GM19324 (cell line): ENCODE data around the gene KANSL1.
"Not testable (repeated sequence)": the region's sequence is repeated elsewhere in the genome, so short reads cannot be mapped to it uniquely, and the experiment has no call there.

Experiments used
- ATAC-seq: cut with Tn5 transposase; IDR thresholded peaks from one replicate; pipeline ENCODE4 v1.9.1; 2021; ENCODE audit warnings: mild to moderate bottlenecking, moderate library complexity; ENCODE audit not compliant: unreplicated experiment, low FRiP score

Gene KANSL1

DNA sequence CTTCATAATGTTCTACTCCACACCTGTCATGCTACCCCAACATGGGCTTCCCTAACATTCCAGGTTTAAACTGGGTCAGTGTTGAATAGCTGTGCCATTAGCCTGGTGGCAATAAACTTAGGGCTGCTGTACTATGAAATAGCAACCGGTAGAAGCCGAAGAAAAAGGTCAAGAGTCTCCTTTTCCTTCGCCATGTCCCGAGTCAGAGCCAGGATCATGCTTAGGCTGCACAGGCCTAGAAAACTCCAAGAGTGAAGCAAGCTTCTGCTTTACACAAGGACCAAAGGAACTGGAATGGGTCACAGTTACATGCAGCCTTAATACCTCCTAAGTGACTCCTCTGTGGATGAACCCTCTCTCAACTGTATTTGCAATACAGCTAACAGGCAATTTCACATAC is 105.4 kb downstream of the KANSL1 start:
- not testable (repeated sequence) for ATAC-seq

DNA sequence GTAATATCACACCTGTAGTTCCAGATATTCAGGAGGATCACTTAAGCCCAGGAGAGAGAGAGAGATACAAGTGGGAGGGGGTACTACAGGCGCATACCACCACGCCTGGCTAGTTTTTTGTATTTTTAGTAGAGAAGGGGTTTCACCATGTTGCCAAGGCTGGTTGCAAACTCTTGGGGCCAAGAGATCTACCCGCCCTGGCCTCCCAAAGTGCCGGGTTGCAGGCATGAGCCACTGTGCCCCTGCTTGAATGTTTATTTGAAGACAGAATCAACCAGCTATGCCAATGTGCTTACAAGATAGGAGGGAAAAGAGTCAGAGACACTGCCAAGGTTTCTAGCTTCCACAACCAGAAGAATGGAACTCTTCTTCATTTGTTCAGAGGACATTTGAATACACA is 106.4 kb downstream of the KANSL1 start:
- no peak for ATAC-seq

DNA sequence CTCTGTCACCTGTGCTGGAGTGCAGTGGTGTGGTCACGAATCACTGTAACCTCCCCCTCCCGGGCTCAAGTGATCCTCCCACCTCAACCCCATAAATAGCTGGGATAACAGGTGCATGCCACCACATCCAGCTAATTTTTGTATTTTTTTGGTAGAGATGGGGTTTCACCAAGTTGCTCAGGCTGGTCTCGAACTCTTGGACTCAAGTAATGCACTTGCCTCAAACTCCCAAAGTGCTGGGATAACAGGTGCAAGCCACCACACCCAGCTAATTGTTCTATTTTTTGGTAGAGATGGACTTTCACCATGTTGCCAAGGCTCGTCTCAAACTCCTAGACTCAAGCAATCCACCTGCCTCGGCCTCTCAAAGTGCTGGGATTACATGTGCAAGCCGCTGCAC is 107.7 kb downstream of the KANSL1 start:
- no peak for ATAC-seq

DNA sequence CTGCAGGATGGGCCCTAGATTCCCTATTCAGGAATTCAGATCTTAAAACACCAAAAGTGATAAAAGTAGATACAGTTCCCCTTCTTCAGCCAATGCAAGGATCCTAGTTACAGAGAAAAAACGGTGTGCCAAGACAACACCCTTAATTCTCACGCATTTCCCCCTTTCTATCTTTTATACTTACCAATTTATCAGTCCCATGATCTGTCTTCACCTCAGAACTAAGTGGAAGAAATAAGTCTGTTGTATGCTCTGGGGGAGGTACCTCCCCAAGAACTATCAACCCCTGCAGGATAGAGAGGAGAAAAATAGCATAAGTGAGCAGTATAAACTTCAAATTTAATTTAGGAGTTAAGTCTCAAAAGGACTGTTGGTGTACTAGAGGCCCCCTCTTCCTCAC is 111.0 kb downstream of the KANSL1 start:
- ATAC-seq, result no peak

DNA sequence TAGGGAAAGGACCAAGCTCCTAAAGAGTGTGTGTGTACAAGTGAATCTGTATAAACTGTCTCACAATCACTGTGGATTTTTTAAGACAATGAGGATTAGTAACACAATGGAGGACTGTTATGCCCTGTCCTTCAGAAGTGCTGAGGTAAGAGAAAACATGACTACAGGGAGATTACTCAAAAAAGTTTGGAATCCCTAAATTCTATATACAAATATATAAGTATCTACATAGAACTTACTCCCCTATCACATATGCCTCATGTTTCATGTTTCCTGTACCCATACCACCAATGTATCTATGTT is 112.3 kb downstream of the KANSL1 start:
- no peak for ATAC-seq

DNA sequence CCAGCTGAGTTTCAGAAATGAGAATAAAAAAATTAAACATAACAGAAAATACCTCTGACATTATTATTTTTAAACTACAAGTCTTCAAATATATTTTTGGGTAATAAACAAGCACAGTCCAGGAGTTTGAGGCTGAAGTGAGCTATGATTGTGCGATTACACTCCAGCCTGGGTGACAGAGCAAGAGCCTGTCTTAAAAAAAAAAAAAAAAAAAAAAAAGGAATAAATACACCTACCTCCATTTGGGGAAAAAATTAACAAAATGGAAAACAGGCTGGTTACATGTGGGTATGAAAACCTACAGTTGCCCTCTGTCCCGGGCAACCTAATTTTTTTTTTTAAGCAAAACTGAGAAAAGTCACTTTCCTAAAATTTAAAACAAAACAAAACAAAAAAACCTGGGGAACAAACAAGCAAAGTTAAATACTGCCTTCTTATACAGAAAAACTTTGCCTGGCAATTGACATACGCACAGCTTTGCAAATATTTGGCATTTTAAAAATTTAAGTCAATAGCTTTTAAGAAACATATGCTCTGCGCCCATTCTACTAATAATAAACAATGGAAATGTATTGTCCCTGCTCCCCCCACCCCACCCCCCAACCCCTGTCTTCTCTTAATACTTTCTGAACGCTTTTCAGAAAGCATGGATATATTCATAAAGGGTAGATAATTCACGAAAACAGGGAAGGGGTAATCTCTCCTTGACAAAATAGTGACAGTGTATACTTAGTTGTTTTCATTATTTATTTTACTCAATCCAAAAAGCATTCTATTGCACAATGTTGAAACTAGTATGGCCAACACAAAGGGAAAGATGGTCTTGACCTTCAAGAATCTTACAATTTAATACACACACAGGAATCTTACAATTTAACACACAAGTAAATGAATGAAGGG is 112.9 kb downstream of the KANSL1 start:
- ATAC-seq, result no peak

DNA sequence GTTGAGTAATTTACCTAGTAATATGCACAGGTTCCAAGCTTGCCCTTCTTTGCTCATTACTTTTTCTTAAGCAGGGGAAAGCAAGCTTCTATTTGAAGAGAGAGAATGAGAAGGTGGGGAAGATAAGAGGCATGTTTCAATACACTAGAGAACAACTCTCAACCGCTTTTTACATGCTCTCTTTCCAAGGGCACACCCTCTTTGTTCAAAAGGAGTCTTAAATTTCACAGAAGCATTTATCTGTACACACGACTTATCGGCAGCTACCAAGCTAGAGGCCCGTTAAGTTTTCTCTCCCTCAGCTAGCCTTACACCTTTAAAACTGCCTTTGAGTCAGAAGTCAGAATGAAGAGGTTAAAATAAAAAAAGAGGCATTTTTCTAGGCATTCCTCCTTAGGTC is 114.6 kb downstream of the KANSL1 start:
- no peak for ATAC-seq

DNA sequence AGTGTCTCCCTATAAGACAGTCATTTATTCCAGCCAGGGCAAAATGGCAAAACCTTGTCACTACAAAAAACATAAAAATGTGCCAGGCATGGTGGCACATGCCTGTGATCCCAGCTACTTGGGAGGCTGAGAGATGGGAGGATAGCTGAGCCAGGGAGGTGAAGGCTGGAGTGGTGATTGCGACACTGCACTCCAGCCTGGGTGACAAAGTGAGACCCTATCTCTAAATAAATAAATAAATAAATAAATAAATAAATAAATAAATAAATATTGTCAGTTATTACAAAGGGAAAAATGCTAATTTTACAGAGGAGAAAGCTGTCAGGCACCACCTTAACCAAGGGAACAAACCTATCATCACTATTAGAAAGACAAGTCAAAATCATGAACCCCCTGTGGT is 118.7 kb downstream of the KANSL1 start:
- ATAC-seq, result no peak

DNA sequence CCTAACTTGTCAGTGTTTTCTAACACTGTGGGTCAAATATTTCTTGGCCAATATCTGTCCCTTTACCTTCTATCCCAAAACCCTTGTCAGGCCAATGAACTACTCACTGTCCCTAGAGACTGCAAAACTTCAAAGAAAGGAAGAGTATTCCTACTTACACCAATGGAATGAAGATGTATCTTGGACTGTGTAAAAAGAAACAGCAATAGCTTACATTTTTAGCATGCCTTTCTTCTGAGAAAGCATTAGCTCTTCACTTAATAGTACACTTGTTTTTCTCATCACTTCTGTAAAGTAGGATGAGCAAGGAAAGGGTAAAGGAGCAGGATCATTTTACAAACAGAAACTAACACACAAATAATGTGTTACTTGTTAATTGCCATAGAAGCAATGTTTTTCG is 120.2 kb downstream of the KANSL1 start:
- ATAC-seq, result no peak

DNA sequence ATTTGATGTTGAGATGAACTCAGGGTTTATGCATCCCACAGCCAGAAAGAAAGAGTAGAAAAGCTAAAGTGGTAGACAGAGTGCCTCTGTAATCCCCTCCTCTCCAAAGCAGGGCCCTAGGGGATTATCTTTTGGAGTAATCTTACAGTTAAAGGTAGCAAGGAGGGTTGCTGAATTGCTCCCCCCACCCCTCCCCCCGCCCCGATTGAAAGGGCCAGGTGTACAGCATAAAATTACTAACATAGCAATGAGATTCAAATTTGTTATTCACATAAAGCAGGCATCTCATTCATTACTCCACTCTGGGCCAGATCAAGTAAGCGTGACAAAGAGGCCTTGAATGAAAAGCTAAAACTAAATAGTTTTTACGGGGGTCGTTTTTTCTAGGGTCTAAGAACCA is 121.4 kb downstream of the KANSL1 start:
- ATAC-seq, result no peak

DNA sequence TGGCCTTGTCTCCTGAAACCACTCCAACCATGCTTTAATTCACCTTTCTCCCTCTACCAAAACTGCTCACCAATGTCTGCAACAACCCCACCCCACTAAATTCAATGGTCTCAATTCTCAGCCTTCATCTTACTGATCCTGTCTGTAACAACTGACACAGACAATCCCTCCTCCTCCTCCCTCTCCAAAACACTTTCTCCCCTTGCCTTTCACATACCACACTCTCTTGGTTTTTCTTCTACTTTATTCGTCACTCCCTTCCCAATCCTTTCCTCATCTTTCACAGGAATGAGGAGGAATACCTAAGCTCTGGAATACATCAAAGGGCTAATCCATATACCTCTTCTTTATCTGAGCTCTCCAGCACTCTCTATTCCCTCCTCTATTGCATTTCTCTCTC is 128.8 kb downstream of the KANSL1 start:
- no peak for ATAC-seq

DNA sequence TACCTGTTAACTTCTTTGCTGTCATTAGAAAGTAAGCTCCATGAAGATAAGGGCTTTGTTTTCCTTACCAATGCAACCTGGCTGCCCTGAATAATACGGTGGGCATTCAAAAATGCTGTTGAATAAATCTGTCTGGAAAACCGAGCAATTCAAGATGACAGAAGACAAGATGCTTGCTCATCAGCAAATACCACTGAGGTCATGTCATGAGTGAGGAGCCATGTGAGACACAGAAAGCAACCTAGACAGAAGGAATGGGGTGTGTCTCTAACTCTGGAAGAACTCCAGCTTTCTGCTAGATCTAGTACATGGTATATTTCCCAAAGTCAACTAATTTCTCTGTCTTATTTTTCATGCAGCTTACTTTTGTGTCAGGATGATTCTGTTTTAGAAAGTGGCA is 130.0 kb downstream of the KANSL1 start:
- ATAC-seq, result no peak

DNA sequence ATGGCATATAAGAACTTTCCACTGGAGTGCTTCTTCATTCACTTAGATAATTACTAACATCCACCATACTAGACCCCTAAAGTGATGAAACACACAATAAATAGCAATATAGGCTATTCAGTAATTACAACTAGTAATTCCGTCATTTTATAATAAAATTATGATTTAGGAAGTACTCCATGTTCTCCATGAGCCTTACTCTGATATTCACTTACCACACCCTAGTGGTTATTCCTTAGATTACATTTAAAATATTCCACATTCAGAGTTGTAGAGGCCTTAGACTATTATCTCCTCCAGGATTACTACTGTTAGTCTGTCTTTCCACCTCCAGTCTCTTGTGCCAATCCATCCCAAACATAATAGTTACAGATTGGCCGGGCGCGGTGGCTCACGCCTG is 131.8 kb downstream of the KANSL1 start:
- no peak for ATAC-seq

DNA sequence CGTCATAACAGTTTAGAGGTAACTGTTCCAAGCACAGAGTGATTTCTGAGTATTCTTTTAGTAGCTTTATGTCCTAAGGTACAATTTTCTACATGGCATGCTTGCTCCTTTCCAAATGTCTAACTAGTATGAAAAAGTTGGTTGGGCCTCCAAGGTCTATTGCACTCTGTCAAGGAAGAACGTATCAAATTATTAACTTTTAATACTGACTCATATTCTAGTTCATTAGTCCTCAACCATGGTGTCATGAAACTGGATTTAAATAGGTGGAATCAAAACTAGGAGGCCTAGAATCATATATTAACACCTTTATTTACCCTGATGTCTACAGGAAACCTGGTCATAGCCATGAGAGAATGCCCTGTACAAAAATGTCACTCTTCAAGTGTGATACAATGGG is 132.8 kb downstream of the KANSL1 start:
- no peak for ATAC-seq

DNA sequence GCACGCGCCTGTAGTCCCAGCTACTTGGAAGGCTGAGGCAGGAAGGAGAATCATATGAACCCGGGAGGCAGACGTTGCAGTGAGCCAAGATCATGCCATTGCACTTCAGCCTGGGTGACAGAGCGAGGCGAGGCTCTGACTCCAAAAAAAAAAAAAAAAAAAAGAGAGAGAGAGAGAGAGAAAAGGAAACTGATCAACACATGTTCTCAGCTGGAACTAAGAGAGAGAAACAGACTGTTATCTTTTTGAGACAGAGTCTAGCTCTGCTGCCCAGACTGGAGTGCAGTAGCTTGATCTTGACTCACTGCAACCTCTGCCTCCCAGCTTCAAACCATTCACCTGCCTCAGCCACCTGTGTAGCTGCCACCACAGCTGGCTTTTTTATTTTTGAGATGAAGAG is 133.7 kb downstream of the KANSL1 start:
- no peak for ATAC-seq

DNA sequence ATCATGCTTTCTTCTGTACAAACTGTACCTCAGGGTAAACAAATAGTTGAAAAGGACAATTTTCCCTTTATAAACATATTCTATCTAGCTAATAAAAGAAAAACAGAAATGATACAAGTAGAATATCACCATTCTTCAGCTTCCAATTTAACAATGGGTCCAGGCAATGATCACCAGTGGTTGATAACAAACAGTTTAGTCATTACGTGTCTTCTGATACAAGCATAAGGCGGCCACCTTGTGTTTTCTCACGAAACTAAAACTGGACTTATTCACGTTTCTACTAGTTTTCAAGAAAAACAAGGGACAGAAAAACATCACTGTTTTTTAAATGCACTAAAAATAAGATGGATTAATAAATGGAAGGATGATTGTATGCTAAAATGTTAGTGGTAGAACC is 135.9 kb downstream of the KANSL1 start:
- ATAC-seq, result no peak

DNA sequence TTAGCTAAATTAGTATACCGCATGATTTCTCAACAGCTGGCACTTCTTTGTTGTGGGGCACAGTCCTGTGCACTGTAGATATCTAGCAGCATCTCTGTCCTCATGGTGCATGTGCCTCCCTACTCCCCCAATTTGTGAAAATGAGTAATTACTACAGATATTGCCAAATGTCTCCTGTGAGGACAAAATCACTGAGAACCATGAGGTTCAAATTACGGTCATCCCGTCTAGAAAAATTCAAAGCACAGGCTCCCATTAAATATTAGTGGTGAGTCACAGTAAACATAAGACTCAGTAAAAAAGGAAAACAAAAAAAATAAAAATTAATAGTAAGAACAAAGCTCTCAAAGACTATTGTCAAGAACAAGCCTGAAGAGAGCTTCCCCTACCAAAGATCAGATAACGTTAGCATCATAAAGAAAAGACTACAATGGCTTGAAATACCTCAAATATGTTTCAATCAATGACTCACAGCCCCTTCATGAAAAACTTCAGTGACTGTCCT is 136.4 kb downstream of the KANSL1 start:
- no peak for ATAC-seq

DNA sequence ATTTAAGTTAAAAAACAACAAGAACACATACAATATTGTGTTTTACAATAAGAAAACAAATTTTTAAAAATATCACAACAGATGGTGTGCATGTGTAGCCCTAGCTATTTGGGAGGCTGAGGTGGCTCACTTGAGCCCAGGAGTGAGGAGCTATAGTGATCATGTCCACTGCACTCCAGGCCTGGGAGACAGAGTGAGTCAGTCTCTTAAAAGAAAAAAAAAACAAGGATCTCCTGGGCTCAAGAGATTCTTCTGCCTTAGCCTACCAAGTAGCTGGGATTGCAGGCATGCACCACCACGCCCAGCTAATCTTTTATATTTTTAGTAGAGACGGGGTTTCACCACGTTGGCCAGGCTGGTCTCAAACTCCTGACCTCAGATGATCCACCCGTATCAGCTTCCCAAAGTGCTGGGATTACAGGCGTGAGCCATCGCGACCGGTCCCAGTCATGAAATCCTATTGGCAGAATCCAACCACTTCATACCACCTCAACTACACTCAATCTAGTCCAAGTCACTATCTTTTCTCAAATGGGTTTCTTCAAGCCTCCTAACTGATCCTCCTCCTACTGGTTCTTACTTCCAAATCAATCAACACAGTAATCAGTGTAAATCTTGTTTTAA is 139.2 kb downstream of the KANSL1 start:
- no peak for ATAC-seq

DNA sequence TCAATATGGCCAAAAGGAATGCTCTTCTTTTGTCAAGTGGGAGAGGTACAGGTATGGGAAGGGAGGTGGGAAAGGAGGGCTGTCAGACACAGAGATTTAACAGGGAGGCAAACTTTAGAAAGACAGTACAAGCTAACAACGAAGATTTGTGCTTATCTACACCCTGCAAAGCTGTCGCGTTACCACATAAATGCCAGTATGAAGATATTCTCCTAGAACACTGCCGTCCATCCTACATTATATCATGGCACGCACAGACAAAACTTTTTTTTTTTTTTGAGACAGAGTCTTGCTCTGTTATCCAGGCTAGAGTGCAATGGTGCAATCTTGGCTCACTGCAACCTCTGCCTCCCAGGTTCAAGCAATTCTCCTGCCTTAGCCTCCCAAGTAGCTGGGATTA is 143.6 kb downstream of the KANSL1 start:
- no peak for ATAC-seq

DNA sequence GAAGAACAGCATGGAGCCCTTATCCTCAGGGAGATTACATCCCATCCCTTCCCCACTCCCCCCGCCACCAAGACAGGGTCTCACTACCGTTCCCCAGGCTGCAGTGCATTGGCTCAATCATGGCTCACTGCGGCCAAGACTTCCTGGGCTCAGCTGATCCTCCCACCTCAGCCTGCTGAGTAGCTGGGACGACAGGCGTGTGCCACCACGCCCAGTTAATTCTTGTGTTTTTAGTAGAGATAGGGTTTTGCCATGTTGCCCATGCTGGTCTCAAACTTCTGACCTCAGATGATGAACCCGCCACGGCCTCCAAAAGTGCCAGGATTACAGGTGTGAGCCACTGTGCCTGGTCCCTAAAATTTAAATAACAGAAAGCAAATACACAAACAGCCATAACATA is 145.4 kb downstream of the KANSL1 start:
- ATAC-seq, result no peak

DNA sequence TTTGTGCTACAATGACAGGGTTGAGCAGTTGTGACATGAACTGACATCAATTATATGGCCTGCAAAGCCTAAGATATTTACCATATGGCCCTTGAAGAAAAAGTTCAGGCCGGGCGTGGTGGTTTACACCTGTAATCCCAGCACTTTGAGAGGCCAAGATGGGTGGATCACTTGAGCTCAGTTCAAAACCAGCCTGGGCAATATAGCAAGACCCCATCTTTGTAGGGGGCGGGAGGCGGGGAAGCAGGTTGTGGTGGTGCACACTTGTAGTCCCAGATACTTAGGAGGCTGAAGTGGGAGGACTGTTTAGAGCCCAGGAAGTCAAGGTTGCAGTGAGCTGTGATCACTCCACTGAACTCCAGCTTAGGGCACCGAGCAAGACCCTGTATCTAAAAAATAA is 145.8 kb downstream of the KANSL1 start:
- no peak for ATAC-seq

DNA sequence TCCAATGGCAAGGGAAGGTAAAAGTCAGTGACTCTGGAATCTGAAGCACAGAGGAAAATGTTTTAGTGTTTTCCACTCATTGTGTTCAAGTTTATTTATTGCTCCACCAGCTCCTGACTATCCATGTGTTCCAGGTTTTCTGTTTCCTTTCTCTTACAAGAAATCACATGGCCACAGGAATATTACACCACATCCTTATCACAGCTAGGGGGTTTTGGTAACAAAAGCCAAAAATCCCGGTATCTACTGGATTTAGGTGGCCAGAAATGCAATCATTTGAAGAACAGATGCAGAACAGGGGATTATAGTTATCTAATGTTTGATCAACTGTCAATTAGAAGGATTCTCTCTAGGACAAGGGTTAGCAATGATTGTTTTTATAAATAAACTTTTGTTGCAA is 146.3 kb downstream of the KANSL1 start:
- ATAC-seq, result no peak
